NCI-H1930 (cell line): ENCODE results near the gene CCDC60.

Experiments used
- DNase-seq, 2 experiments: peaks; one replicate each; lab custom pipeline; 2025; lab: John Stamatoyannopoulos, UW

The CCDC60 gene

DNA sequence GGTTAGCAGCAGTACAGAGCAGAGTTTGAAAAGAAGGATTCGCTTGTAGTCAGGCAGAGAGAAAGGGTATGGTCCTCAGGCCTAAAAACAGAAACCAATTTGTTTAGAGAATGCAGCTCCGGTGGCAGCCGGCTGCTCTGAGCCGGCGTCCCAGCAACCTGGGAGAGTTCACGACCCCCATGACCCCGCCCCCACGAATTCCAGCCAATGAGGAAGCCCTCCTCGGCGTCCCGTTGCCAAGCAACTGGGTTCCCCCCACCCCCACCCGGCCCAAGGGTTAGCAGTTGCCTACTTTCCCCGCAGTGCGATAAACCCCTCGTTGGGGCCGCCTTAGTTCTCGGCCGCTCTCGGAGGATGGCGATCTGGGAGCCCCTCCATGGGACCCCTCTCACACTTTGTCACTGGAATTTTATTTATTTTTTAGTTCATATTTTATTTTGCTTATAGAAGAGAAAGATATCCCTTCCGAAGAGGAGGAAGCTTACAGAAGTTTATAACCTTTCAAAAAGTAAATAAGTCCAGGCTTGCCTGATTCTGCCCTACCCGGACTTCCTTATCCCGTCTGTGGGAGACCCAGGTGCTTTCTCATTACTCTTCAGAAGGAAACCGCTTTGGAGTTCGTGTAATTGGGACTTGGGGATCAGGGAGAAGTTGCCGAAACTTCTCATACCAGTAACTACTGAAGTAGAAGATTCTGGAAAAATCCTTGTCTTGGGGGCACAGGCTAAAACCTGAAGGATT is at the start of gene CCDC60:
Gene CCDC60 (plus strand): TSS at position 300 of the 741 bp plus-strand sequence. CDS start 448 bp downstream, outside the sequence.
- no peak for DNase-seq

DNA sequence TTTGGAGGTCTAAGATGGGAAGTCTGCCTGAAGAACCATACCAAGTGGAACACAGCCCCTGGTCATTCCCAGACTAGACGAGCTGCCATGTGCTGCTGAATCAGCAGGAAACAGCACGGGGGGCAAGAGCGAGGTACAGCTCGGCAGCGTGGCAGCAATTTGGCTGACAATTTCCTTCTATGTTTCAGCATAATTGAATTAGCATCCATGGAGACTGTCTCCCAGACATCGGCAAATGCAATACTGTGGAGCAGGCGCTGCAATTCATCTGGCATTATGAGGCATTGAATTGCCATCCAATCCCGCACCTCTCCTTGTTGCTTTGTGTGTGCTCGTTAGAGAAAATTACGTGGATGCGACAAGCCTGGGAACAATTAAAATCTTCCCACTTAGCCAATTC is 46.0 kb upstream of the CCDC60 start:
- peak; percentile 44 to 63 for DNase-seq

GRCh38 chr12:119292893-119293630 is 41.5 kb upstream of the CCDC60 start:
- no peak for DNase-seq

DNA sequence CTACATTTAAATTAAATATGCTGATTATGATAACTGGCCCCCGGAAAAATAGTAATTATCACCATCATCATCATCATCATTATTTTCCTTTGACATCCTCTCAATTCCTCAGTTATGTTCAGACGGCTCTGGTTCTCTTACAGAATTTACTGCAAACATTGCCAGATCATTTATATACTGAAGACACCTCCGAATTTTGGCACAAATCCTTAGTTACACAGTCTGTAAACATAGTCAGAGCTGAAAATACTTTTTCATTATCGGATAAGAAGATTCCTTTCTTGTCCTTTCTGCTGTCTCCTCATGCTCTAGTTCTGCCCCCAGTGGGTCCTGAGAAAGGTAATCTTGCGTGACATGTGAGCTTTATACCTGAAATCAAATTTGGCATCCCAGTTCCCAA is 40.3 kb upstream of the CCDC60 start:
- DNase-seq: no peak

- no peak for DNase-seq
These were observed 38.0 kb upstream of the CCDC60 start for GRCh38 chr12:119296535-119296934.

- no peak for DNase-seq
These were observed 35.4 kb upstream of the CCDC60 start for GRCh38 chr12:119299130-119299529.

- no peak for DNase-seq
These were observed 33.1 kb upstream of the CCDC60 start for GRCh38 chr12:119301379-119301778.

GRCh38 chr12:119302451-119303080 is 32.0 kb upstream of the CCDC60 start:
- no peak for DNase-seq

DNA sequence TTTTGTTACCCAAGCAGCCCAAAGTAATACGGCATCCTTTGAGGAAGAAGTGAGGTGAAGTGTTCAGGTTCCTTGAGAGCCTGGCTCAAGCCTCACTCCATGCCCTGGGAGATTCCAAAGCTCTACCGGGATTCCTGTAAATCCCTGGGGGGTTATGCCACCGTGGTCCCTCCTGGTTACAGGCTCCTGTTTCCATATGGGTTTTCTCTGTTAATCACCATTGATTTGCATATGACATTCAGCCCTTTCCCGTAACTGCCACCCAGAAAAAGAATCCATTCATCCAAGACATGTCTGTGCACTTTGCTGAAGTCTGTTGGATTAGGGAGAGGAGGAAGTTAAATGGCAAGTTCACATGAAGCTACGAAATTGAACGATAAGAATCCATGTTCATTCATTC is 27.9 kb upstream of the CCDC60 start:
- no peak for DNase-seq

DNA sequence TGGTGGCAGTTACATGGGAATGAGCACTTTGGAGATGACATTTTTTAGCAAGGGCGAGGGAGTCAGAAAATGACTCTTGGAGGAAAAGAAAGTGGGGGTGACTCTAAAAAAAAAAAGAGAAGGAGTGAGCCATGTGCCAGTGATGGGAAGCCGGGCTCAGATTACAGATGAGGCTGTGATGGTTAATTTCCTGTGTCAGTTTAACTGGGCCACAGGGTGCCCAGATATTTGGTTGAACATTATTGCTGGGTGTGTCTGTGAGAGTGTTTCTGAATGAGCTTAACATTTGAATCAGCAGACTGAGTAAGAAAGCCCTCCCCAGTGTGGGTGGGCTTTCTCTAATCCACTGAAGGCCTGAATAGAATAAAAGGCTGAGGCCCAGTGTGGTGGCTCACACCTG is 26.8 kb upstream of the CCDC60 start:
- DNase-seq: no peak

DNA sequence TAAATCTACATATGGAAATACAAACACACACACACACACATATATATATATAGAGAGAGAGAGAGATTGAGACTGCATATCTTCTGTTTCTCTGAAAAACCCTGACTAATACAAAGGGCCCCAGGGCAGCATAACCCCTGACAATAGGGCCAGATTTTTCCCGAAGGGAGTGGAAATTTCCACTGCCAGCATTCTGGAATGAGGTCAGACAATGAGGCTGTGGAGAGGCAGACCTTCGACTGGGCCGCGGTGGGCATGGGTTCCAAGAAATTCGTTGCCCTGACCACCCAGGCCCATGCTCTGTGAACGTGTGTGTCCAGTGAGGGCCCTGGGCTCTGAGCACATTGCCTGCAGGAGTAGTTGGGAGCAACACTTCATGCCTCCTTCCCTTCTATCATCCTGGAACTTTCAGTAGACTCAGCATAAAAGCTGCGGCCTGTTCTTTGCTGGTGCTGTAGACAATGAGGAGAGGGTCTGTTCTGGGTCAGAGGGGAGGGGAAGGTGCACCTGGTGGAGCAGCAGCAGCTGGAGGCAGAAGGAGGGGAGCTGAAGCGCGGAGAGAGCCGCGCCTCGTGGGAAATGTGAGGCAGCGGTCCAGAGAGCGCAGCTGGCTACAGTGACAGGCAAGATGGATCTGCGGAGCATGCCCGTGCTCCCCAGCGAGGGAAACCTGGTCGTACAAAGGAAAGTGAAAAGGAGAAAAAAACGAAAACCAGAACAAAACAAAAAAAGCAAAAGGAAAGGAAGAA is 25.6 kb upstream of the CCDC60 start:
- DNase-seq: no peak

DNA sequence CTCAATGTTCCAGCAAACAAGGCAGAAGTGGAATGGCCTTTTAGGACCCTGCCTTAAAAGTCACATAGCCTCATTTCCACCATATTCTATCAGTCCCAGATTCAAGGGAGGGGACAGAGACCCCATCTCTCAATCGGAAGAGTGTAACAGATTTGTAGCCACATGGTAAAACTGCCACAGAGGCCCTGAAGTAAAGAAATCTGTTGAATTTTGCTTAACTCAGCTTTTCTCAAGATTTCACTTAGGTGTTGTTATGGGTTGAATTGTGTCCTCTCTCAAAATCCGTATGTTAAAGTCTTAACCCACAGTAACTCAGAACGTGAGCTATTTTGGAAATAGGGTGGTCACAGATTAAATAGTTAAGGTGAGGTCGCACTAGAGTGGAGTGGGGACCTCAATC is 22.7 kb upstream of the CCDC60 start:
- no peak for DNase-seq

DNA sequence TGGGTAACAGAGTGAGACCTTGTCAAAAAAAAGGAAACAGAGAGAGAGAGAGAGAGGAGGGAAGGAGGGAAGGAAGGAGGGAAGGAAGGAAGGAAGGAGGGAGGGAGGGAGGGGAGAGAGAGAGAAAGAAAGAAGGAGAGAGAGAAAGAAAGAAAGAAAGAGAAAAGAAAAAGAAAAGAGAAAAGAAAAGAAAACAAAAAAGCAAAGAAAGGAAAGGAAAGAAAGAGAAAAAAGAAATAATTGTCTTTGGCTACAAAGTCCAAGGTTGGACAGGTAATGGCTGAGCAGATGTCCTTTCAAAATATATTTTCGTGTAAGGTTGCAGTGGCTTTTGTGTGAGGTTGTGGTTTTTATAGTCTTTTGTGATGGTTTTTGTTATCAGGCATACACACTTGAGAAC is 21.6 kb upstream of the CCDC60 start:
- no peak for DNase-seq

- DNase-seq: no peak
These were observed 20.2 kb upstream of the CCDC60 start for GRCh38 chr12:119314290-119314689.

- DNase-seq: no peak
These were observed 14.9 kb upstream of the CCDC60 start for GRCh38 chr12:119319638-119320037.

- no peak for DNase-seq
These were observed 13.9 kb upstream of the CCDC60 start for GRCh38 chr12:119320678-119321077.

- no peak for DNase-seq
These were observed 12.2 kb upstream of the CCDC60 start for GRCh38 chr12:119322301-119322723.

GRCh38 chr12:119325813-119326212 is 8.7 kb upstream of the CCDC60 start:
- no peak for DNase-seq

GRCh38 chr12:119326341-119326740 is 8.2 kb upstream of the CCDC60 start:
- DNase-seq: no peak

GRCh38 chr12:119327471-119327870 is 7.1 kb upstream of the CCDC60 start:
- DNase-seq: no peak

GRCh38 chr12:119328111-119328510 is 6.4 kb upstream of the CCDC60 start:
- no peak for DNase-seq
